GM19372 (cell line): ENCODE measurements around the gene DHODH.
"Not testable (repeated sequence)": the region's sequence is repeated elsewhere in the genome, so short reads cannot be mapped to it uniquely, and the experiment has no call there.

Experiments used
- ATAC-seq: cut with Tn5 transposase; IDR thresholded peaks from one replicate; pipeline ENCODE4 v1.9.1; 2021; ENCODE audit warnings: mild to moderate bottlenecking, low read depth, moderate library complexity; ENCODE audit not compliant: unreplicated experiment

Gene DHODH

GRCh38 chr16:72050769-72051464, 42.4 kb downstream of the DHODH start:
- ATAC-seq = no peak

- no peak for ATAC-seq
Observed at GRCh38 chr16:72051818-72052217, 43.3 kb downstream of the DHODH start.

DNA sequence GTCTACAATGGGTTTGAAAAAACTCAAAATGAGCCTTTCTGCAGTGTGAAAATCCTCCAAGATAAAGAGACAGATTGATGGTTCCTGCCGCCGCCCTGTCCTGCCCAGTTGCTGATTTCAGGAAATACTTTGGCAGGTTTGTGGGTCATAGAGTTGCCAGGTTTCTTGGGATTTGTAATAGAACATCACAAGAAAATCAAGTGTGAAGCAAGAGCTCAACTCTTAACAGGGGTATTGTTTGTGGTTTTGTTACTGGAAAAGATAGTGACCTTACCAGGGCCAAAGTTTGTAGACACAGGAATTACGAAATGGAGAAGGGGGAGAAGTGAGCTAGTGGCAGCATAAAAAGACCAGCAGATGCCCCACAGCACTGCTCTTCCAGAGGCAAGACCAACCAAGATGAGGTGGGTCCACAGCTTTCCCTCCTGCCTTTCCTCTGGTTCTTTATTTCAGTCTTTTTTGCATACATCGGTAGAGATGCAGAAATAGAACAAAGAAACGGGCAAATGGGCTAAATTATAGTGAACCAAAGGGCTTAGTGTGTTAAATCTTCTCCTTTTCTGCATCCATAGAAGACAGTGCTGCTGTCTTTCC, 45.8 kb downstream of the DHODH start, which contains the start of gene HP:
HP (plus strand) TSS at position 252 of the 594 bp plus-strand sequence; CDS start at position 400, 148 bp downstream.
- not testable (repeated sequence) for ATAC-seq

- no peak for ATAC-seq
Observed at GRCh38 chr16:72055911-72056310, 47.4 kb downstream of the DHODH start.

DNA sequence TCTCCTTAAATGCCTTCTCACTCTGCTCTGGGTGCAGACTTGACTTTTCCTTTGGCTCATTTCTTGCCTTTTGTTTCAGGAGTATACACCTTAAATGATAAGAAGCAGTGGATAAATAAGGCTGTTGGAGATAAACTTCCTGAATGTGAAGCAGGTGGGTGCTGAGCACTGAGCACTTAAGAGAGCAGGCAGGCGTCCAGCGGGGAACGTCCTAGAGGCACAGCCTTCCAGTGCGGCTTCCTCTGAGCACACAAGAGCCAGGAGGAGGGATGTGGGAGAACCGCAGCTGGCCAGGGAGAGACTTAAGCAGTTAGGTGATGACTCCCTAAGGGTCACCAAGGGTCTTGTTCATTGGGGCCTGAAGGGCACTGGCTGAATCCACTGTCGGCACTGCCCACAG, 48.8 kb downstream of the DHODH start:
- not testable (repeated sequence) for ATAC-seq

- ATAC-seq = not testable (repeated sequence)
Observed at GRCh38 chr16:72059060-72059459, 50.5 kb downstream of the DHODH start.

- ATAC-seq = no peak
Observed at GRCh38 chr16:72060405-72060804, 51.9 kb downstream of the DHODH start.

DNA sequence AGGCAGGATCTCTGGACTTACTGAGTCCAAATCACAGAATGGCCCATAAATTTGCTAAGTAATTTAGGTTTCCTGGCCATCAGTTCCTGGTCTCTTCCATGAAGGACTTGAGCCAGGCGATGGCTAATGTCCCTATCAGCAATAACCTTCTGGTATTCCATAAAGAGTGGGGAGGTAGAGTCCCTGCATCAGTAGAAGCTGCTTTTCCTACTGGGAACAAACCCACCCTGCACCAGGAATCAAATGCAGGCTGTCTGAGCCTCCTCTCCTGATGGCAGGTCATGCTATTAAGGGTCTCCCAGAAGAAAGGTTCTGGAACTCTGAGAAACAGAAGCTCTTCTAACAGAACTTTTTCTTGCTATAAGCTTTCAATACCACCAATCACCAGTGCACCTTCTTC, 53.0 kb downstream of the DHODH start:
- no peak for ATAC-seq

GRCh38 chr16:72064361-72064894, 55.9 kb downstream of the DHODH start:
- no peak for ATAC-seq

DNA sequence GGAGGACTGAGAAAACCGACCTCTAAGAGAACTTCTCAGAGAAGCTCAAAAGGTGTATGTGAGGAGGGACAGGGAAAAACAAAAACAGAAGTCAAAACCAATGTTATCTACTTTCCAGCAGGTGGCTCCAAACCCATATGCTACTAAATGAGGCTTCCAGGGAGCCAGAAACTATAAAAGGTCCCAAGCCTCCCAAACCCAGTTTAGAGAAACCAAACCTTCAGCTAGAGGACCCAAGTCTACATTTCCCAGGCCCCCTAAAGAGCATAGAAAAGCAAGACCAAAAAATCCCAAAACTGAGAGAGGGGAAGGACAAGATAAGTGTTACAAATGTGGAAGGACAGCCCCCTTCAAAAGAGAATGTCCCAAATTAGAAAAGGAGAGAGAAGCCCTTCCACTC, 58.2 kb downstream of the DHODH start:
- no peak for ATAC-seq

DNA sequence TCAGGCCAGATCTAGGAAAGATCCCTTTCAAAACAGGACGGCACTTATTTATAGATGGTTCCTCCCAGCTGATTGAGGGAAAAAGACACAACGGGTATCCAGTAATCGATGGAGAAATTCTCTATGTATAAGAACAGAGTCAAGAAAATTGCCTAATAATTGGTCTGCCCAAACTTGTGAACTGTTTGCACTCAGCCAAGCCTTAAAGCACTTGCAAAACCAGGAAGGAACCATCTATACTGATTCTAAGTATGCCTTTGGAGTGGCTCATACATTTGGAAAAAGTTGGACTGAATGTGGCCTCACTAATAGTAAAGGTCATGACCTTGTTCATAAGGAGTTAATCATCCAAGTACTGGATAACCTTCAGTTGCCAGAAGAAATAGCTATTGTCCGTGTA, 60.4 kb downstream of the DHODH start:
- ATAC-seq = no peak

GRCh38 chr16:72072514-72073342, 64.2 kb downstream of the DHODH start:
- no peak for ATAC-seq

DNA sequence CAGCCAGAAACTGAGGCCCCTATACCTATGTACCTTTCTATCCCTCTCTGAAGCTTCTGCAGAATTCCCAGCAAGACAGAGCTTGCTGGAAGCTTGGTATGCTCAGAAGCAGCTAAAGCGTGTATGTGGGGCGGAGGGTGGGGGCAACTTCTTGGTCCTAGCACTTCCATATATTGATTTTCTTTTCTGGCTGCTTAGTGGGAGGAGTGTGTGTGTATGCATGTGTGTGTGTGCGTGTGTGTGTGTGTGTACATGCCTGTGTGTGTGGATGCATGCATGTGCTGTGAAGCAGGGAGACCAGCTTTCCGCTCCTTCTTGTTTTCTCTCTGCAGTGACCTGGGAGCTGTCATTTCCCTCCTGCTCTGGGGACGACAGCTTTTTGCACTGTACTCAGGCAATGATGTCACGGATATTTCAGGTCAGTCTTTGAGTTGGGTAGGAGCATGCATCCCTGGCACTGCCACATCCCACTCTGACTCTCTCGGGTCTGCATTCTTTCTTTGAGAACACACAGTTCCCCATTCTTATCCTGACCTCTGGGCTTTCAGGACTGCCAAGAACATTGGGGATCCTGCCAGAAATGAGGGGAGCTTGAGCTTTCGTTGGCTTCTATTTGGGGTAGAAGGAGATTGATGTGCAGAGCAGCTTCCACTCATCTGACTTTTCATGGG, 65.2 kb downstream of the DHODH start:
- no peak for ATAC-seq

DNA sequence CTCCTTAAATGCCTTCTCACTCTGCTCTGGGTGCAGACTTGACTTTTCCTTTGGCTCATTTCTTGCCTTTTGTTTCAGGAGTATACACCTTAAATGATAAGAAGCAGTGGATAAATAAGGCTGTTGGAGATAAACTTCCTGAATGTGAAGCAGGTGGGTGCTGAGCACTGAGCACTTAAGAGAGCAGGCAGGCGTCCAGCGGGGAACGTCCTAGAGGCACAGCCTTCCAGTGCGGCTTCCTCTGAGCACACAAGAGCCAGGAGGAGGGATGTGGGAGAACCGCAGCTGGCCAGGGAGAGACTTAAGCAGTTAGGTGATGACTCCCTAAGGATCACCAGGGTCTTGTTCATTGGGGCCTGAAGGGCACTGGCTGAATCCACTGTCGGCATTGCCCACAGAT, 66.5 kb downstream of the DHODH start:
- not testable (repeated sequence) for ATAC-seq
